ENCODE data around the gene SFXN3.

The SFXN3 gene

DNA sequence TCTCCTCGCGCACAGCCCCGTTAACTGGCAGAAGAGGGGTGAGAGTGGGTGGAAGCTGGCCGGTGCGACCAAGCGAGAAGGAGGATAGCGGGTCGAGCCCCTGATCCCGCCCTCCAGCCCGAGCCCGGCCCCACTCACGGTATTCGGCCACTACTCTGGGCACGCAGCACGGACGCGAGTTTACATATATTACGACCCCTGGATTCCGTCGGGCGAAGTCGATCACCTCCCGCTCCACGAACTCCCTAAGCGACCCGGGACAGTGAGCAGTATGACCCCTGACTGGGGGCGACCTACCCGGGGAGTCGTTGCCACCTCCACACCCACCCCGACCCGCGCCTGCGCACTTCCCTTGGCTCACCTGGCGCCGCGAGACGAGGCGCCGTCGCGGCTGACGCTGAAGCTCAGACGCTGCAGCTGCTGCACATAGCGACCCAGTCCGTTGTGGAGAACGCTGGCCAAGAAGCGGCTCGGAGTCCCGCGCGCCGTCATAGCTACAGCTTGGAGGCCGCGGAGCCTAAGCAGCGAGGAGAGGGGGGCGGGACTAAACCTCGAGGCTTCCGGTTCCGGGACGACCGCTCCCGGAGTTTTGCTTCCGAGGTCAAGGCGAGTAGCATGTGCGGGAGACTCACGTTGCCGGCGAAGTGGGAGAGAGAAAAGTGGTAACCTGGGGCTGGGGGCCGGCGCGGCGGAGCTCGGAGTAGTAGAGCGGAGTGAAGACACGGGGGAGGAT lies 43.9 kb upstream of the SFXN3 start, which contains the start of the genes MRPL43 and TWNK:
Gene MRPL43 (minus strand): TSS at position 546 of the 733 bp plus-strand sequence. CDS start 54 bp downstream, at position 492.
Gene TWNK (plus strand): TSS at position 592 of the 733 bp plus-strand sequence. CDS start 668 bp downstream, outside the sequence.
- peak; percentile 94 for DNase-seq (ENCODE audit: low spot score)

DNA sequence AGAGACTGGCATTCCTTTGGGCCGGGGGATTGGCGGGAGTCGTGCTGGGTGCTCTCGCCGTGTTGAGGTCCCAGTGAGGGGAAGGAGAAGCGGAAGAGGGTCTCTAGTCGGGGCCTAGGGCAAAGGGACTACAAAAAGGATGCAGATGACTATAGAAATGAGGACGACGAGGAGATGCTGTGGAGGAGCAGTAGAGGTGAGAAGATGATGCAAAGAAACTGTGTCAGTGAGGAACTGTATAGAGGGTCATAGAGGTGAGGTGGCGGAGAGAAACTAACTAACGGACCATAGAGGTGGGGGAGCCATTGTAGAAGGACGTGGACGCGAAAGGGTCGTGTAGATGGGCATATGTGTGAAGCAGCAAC lies 43.4 kb upstream of the SFXN3 start:
- DNase-seq (ENCODE audit: low spot score): no peak
- in situ Hi-C loops (cut with MboI; ENCODE audit: low sequenced_read_pairs, unreplicated experiment): no loop called here
- TF ChIP-seq, protein P1, sequence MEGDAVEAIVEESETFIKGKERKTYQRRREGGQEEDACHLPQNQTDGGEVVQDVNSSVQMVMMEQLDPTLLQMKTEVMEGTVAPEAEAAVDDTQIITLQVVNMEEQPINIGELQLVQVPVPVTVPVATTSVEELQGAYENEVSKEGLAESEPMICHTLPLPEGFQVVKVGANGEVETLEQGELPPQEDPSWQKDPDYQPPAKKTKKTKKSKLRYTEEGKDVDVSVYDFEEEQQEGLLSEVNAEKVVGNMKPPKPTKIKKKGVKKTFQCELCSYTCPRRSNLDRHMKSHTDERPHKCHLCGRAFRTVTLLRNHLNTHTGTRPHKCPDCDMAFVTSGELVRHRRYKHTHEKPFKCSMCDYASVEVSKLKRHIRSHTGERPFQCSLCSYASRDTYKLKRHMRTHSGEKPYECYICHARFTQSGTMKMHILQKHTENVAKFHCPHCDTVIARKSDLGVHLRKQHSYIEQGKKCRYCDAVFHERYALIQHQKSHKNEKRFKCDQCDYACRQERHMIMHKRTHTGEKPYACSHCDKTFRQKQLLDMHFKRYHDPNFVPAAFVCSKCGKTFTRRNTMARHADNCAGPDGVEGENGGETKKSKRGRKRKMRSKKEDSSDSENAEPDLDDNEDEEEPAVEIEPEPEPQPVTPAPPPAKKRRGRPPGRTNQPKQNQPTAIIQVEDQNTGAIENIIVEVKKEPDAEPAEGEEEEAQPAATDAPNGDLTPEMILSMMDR (IDR thresholded peaks at IDR 0.05; ENCODE audit: borderline replicate concordance, control extremely low read depth, extremely low read depth, insufficient read depth, missing control alignments): no peak

More for the DNA sequence above, 43.9 kb upstream of the SFXN3 start, which contains the start of the genes MRPL43 and TWNK:
- TF ChIP-seq, protein P1 (IDR thresholded peaks at IDR 0.05; ENCODE audit: borderline replicate concordance, control extremely low read depth, extremely low read depth, insufficient read depth, missing control alignments): no peak
- in situ Hi-C loops (cut with MboI; ENCODE audit: low sequenced_read_pairs, unreplicated experiment): no loop called here

DNA sequence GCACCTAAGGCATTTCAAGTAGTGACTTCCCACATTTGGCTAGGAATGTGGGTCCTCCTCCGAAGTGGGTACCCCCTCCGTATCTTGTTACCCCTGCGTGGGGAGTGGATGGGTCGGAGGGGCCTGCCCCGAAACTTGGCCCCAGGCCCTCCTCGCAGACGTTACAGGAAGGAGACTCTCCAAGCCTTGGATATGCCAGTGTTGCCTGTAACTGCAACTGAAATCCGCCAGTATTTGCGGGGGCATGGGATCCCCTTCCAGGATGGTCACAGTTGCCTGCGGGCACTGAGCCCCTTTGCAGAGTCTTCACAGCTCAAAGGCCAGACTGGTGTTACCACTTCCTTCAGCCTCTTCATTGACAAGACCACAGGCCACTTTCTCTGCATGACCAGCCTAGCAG lies 42.9 kb upstream of the SFXN3 start:
- in situ Hi-C loops (cut with MboI; ENCODE audit: low sequenced_read_pairs, unreplicated experiment): no loop called here
- DNase-seq (ENCODE audit: low spot score): no peak
- TF ChIP-seq, protein P1 (IDR thresholded peaks at IDR 0.05; ENCODE audit: borderline replicate concordance, control extremely low read depth, extremely low read depth, insufficient read depth, missing control alignments): no peak

- in situ Hi-C loops (cut with MboI; ENCODE audit: low sequenced_read_pairs, unreplicated experiment): no loop called here
- TF ChIP-seq, protein P1 (IDR thresholded peaks at IDR 0.05; ENCODE audit: borderline replicate concordance, control extremely low read depth, extremely low read depth, insufficient read depth, missing control alignments): no peak
- DNase-seq (ENCODE audit: low spot score): no peak
Measured at GRCh38 chr10:100989088-100989487, 41.9 kb upstream of the SFXN3 start.

- in situ Hi-C loops (cut with MboI; ENCODE audit: low sequenced_read_pairs, unreplicated experiment): no loop called here
- DNase-seq (ENCODE audit: low spot score): no peak
Measured at GRCh38 chr10:100993986-100994708, 36.9 kb upstream of the SFXN3 start.

DNA sequence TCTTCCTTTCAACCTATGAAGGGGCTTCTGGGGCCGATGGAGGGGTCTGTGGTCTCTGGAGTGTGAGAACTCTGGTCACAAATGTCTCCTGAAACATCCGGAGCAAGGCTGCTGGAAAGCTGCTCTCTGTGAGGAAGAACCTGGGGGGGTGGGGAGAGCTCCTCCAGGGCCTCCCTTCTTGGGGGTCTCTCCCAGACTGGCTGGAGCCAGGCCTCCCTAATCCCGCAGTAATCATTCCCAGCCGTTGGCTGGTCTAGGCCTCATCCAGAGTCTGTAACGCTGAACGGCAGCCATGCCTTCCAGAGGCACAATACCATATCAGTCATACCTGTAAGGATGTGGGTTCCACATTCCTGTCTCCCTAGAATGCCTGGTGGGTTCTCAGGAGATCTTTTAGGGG lies 35.9 kb upstream of the SFXN3 start:
- DNase-seq (ENCODE audit: low spot score): no peak
- in situ Hi-C loops (cut with MboI; ENCODE audit: low sequenced_read_pairs, unreplicated experiment): no loop called here
- TF ChIP-seq, protein P1 (IDR thresholded peaks at IDR 0.05; ENCODE audit: borderline replicate concordance, control extremely low read depth, extremely low read depth, insufficient read depth, missing control alignments): no peak

More at GRCh38 chr10:100993986-100994708, 36.9 kb upstream of the SFXN3 start:
- TF ChIP-seq, protein P1 (IDR thresholded peaks at IDR 0.05; ENCODE audit: borderline replicate concordance, control extremely low read depth, extremely low read depth, insufficient read depth, missing control alignments): no peak

All from GM13976 (cell line).